ENCODE measurements around the gene ACTN2.

ACTN2 gene

DNA sequence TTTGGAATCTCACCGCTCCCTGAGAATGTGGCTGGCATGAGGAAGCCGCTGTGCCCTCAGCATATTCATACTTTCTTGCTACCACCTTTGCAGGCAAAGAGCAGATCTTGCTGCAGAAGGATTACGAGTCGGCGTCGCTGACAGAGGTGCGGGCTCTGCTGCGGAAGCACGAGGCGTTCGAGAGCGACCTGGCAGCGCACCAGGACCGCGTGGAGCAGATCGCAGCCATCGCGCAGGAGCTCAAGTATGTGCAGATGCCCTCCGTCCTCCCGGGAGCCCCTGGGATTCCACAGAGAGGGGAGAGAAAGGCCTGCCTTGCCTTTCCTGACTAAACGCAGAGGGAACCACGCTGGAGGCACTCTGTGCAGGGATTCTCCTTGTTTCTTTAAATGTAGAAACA is 58.2 kb downstream of the ACTN2 start:
- no peak for DNase-seq

DNA sequence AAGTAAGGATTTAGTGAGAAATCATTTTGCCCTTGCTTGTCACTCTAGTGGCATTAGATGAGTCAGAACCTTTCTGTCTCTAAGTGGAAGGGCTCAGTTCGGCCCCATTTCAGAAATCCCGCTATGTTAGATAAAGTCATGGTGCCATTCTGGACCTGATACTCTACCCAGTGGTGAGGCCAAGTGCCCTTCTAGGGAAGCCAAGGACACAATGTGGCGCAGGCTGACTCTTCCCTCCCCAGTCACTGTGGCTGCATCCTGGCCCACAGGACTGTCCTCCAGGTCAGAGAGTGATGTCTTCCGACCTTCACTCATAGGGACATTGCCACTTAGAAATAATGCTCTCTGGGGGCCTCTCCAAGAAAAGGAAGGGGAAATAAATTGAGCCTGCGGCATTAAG is 60.5 kb downstream of the ACTN2 start:
- DNase-seq: no peak

DNA sequence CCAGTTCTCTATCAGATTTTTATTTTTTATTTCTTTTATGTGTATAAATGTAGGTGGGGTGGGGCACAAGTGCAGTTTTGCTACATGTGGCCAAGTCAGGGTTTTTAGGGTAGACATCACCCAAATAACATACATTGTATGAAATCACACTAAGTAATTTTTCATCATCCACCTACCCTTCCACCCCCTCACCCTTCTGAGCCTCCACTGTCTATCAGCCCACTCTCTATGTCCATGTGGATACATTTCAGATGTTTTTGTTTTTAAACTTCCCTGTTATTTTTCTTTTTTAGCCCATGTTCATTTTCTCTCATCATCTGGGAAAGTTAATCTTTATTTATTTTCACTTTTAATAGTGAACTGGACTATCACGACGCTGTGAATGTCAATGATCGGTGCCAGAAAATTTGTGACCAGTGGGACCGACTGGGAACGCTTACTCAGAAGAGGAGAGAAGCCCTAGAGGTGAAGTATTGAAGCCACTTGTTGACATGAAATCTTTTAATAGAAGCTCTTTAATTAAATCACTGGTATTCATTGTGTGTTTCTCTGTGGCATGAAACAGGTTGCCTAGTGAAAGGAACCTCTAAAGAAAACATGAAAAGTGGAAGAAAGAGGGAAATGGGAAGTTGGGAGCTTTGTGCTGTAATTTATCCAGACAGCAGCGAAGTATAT is 61.1 kb downstream of the ACTN2 start:
- no peak for DNase-seq

DNA sequence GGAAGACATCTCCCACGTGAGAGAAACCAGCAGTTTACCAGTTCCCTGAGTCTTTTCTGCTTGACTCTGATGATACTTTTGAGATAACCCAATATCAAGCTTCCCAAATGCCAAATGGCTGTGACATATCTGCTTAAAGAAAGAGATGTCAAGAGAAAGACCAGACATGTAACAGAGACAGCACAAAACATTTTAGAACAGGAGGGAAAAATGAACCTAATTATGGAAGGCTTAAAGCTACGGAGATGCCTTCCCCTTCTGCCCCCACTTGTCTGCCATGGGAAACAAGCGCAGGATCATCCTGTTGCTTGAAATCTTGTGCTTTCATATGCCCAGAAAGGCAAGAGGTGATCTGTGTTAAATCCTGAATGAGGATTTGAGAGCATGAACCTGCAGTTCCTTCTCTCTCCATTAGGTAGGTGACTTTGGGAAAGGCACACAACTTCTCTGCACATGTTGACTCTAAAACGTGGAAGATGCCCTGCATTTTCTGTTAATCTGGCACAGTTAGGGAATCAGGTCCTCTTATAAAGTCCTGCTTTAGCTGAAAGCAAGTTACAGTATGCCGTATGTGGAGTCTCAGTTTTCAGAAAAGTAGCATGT is 62.1 kb downstream of the ACTN2 start:
- DNase-seq: no peak

DNA sequence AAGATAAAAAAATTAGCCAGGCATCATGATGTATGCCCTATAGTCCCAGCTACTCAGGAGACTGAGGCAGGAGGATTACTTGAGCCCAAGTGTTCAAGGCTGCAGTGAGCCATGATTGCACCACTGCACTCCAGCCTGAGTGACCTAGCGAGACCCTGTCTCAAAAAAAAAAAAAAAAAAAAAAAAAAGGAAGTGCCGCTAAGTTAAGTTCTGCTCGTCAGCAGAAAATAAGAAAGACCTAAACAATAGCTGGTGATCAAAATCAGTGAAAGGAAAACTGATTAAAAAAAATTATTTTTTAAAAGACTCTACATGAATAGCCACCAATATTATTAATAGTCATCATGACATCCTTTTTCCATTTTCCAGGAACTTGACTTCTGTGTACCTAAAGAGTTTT is 64.6 kb downstream of the ACTN2 start:
- DNase-seq: no peak

DNA sequence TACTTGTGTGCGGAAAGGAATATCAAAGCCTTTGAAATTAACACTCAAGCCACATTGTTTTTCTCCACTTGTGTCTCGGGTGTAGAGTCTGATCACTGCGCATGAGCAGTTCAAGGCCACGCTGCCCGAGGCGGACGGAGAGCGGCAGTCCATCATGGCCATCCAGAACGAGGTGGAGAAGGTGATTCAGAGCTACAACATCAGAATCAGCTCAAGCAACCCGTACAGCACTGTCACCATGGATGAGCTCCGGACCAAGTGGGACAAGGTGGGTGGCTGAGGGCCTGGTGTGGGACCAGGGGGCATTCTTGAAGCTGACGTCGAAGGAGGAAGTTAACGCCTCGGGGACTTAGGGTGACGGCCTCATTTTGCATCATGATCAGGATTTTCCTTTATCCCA is 65.1 kb downstream of the ACTN2 start:
- DNase-seq: no peak

DNA sequence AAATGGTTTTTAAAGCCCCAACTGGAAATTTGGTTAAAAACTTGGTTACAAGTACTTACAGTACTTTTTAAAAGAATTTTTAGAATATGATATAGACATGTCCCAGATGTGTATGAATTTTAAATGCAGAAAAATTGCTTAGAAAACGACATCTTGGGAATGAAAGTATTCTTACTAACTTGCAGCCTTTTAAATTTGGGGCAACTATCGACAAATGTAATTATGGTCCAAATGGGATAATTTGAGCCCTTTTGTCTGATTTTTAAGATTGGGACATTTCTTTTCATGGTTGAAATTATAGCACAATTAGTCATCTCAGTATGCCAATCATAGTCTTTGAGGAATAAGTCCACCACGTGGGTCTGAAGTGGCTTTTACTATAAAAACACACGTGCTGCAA is 65.6 kb downstream of the ACTN2 start:
- DNase-seq: no peak

DNA sequence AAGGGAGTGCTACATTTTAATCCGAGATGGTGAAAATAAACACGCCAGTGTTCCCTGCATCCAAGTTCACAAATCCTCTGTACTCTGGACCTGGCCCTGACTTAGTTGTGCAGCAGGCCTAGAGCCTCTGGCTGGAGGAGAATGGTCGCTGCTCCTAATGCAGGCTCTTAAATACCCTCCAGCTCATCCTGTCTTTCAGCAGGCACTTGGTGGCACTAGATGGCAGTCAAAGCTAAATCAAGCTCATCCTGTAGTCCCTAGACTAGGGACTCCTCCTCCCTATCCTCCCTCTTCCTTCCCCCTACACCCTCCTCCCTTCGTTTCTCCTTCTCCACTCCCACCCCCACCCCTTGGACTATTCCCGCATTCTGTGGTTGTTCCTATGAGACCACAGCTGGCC is 67.2 kb downstream of the ACTN2 start:
- DNase-seq: no peak

DNA sequence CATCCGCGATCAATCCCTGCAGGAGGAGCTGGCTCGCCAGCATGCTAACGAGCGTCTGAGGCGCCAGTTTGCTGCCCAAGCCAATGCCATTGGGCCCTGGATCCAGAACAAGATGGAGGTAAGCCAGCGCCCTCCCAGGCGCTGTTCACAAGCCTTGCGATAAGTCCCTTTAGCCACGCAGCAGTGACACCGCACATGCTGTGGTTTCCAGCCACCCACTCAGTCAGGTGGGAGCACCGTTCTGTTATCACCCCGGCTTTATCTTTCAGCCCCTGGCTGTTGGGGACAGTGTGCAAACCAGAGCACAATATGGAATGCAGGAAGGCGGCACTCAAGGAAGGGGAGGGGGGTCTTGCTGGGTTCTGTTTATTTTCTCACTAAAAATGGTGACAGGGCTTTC is 67.7 kb downstream of the ACTN2 start:
- no peak for DNase-seq

DNA sequence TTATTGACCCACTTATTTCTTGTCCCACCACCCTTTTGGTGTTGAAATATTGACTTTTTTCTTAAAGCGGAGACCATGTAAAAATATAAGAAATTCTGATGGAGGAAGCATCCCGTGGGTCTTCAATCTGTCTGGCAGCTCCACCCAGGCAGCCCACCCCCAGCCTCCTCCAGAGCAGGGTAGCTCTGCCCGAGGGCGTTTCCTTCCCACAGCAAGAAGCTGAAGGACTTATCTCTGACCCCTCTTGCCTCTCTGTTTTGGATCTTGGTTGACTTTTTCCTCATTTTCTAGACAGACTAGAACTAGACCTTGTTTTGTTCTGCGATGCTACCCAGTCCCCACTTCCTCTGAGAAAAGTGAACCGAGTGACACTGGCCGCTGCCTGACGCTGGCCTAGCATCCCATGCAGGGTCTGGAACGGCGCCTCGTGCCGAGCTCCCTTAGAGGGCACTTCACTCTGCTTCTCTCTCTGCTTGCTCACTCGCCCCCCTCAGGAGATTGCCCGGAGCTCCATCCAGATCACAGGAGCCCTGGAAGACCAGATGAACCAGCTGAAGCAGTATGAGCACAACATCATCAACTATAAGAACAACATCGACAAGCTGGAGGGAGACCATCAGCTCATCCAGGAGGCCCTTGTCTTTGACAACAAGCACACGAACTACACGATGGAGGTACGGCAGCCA is 68.4 kb downstream of the ACTN2 start:
- no peak for DNase-seq

DNA sequence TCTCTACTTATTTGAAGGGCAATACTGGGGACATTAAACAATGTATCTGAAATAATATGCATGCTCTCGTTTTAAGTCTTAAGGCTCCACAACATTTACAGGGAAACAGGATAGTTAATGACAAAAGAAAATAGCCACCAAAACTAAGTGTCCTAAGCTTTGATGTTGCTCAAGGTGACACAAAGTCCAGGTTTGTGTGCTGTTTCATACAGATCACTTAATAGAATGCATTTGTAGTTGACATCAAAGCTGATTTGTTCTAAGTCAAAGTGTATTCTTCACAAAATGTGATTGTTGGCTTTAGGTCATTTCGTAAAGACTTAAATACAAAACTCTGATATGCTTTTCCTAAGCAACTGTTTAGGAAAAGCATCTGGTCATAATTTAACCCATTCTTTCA is 71.3 kb downstream of the ACTN2 start:
- DNase-seq: no peak

DNA sequence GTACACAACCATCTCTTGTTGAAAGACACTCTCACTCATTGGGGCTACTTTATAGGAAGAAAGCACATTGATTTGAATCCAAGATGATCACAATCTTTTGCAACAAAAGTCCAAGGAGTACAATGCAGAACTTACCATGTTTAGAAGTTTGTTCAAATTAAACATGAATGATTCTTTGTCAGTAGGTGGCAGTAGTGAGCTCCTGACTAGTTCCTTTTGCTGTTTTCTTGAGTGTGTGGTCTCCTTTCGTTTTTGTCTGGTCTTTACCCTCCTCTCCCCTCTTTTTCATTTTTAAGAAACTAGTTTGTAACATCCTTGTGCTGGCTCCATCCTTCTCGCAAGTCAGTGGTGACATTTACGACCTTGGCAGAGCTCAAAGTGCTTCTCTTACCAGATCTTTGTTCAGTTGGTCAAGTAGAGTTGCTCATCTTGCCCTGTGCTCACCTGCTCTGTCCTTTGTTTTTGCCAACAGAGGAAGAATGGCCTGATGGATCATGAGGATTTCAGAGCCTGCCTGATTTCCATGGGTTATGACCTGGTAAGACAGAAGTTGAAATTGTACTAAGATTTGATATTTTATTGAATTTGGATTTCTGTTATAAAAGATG is 73.1 kb downstream of the ACTN2 start:
- no peak for DNase-seq

DNA sequence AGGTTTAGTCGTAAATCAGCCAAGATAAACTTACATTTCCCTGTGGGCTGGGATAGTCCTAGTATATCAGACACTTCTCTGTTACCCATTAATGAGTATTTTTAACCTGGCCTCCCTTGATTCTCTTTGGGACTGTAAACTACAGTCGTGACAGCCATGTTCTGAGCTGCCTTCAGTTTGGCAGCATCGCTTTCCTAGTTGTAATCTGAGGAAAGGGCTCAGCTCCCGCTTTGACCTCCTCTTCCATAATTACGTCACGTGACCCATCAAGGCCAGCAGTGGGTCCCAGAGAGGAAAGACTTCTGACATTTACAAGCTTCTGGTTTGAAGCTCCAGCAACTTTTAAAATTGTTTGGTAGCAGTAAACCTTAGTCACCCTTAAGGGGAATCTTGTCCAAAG is 74.2 kb downstream of the ACTN2 start:
- no peak for DNase-seq

DNA sequence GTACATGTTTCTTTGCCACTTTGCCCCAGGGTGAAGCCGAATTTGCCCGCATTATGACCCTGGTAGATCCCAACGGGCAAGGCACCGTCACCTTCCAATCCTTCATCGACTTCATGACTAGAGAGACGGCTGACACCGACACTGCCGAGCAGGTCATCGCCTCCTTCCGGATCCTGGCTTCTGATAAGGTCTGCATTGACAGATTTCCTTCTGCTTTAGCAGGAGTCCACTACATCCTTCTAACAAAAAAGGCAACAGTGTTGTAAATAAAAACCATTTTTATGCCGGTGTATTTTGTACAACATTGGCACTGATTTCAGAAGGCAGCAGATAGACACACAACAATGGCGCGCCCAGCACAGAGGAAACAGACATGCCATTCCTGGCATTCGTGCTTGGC is 74.7 kb downstream of the ACTN2 start:
- no peak for DNase-seq

DNA sequence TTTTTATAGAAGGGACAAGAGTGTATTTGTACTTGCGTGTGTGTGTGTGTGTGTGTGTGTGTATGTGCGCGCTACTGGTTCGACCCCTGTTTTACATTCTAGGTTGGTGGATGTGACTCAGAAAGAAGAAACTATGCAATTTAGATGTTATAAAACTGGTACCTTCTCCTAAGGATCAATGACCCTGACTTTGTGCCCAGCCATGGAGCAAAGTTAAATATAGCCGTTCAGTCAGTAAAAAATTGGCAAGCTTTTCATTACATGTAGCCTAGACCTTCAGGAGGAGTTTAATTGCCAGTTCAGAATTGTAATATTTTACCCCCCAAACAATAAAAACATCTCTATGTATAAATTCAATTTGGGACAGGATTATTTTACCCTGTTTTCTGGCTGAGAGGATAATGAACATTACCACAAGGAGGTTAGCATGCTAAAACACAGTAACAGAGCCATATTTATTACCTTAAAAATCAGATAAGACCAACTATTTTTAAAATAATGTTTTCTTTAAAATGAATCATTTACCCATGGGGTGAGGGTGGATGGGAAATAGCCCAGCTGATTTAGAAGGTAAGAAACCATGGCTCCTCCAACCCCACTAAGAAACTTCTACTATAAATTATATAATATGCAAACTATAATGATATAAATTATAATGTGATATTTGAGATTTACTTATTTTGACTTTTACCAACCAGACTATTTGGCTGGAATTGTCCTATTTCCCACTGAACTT is 75.3 kb downstream of the ACTN2 start:
- no peak for DNase-seq

DNA sequence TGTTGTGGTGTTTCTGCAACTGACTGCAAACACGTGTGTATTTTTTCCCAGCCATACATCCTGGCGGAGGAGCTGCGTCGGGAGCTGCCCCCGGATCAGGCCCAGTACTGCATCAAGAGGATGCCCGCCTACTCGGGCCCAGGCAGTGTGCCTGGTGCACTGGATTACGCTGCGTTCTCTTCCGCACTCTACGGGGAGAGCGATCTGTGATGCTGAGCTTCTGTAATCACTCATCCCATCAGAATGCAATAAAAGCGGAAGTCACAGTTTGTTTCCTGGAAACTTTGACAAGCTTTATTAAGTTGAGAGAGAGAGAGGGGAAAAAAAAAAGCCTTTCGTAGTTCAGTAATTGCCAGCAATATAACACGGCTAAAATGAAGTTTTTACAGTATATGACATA is 76.1 kb downstream of the ACTN2 start:
- no peak for DNase-seq

DNA sequence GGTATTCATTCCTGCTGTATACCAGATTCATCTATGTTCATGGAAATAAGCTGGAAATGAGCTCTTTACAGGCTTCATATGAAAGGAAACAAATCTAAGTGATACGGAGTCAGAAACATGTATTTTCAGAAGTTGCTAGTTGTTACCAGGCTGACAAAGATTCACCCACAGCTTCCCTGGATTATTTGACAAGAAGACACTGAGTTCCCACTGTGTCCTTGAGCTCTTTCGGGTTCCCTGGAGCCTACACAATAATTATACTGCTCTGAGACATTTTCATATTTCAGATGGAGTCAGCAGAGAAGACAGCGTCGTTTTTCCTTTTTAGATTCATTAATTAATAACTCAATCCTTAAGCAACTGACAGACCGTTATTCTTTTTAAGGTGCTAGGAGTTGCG is 79.5 kb downstream of the ACTN2 start:
- no peak for DNase-seq

DNA sequence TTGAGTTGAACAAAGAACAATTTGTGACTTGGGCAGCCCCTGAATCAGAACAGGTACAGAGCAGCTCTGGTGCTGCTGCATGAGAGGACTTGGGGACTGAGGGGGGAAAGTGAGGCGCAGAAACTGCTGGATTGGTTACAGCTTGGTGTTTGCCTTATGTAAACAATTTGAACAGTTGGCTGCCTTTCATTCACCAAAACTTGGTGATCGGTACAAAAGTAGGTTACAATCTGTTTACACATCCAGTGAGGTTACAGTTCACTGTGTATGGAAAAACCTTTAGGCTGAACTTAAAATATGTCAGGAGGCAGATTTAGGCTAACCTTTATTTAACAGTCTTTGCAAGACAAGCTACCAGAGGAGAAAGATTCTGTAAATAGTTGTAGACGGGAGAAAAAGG is 80.2 kb downstream of the ACTN2 start:
- no peak for DNase-seq

DNA sequence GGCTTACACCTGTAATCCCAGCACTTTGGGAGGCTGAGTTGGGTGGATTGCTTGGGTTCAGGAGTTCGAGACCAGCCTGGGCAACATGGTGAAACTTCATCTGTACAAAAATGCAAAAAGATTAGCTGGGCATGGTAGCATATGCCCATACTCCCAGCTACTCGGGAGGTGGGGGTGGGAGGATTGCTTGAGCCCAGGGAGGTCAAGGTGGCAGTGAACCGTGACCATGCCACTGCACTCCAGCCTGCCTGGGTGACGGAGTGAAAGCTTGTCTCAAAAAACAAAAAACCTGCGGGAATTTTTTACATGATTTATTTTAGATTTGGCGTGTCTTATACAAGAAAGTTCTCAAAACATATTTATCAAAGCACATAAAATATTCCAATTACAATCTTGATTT is 81.0 kb downstream of the ACTN2 start:
- no peak for DNase-seq

DNA sequence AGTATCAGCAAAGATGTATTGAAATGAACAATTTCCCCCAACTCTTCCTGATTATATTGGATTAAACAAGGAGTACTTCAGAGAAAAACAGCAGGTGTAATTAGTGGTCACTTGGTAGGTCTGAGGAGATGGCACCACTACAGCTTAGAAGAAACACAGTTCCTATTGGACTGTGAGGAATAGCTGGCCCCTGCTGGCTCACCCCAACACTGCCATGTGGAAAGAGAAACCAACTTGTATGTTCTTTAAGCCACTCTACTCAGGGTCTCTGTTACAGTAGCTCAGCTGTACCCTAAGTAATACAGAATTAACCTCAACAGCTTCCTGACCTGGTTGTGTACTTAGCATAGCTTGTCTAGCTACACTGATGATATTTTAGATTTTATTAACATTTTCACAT is 82.3 kb downstream of the ACTN2 start:
- no peak for DNase-seq

DNA sequence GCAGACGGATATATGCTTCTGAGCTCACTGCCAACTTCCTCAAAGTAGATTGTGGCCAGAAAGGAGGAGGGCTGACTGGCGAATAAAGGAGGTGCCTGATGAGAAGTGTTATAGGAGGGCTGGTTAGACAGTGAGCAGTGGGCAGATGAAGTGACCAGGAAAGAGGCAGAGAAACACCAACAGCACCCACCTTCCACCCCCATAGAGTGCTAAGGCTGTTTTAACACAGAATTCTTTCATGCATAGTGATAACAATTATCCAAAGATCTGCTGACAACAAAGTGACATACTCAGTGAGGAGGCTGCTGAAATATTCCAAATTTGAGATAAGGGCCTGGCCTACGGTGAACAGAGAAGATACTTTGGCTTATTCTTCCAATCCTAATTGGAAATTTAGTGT is 87.6 kb downstream of the ACTN2 start:
- no peak for DNase-seq

DNA sequence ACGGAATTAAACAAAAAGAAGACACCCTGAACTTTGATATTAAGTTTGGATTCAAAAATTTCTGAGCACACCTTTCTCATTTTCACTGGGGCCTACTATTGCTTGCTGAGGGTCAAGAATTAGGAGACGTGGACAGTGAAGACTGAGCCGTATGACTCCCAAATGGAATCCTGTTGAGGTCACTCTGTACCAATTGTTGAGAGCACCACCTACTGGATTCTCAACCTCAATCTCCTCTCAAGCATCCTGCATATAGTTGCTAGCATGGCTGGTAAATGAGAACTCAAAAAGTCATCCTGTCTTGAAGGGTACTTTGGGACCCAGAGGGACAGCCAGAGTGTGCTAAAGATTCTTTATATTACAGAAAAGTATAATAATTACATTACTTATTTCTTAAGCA is 88.6 kb downstream of the ACTN2 start:
- DNase-seq: no peak

DNA sequence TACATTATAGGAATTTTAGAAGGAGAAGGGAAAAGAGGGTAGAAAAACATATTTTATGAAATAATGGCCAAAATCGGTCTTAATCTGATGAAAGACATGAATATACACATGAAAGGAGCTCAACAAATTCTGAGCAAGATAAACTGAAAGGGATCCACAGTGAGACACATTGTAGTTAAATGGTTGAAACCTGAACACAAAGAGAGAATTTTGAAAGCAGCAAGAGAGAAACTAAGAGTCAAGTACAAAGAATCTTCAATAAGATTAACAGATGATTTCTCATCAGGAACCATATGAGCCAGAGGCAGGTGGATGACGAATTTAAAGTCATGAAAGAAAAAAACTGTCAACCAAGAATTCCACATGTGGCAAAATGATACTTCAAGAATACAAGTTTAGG is 93.0 kb downstream of the ACTN2 start:
- DNase-seq: no peak

DNA sequence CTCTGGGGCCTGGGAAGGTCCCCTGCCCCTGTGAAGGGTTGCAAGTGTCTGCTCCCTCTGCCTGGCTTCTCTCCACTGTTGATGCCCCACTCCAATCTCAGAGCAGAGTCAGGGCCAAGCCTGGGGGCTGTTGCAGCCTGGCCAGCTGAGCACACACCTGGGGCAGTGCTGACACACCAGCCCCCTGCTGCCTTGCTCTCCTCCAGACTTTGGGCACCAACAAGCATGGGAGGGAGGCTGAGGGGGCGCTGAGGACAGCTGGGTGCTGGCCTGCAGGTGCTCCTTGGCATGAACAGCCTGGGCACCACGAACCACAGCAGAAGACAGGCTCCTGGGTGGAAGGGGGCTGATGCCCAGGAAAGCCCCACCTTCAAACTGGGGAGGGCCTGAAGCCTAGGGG is 99.2 kb downstream of the ACTN2 start:
- no peak for DNase-seq
